ENCODE data around the gene HCN3. TPM values are rescaled to one million over a fixed set of nuclear protein-coding genes. Genes with fewer than 3 reads are reported as not detected.

The HCN3 gene
- total RNA-seq, 1 experiment from 2014 or later, result 7.5 TPM

DNA sequence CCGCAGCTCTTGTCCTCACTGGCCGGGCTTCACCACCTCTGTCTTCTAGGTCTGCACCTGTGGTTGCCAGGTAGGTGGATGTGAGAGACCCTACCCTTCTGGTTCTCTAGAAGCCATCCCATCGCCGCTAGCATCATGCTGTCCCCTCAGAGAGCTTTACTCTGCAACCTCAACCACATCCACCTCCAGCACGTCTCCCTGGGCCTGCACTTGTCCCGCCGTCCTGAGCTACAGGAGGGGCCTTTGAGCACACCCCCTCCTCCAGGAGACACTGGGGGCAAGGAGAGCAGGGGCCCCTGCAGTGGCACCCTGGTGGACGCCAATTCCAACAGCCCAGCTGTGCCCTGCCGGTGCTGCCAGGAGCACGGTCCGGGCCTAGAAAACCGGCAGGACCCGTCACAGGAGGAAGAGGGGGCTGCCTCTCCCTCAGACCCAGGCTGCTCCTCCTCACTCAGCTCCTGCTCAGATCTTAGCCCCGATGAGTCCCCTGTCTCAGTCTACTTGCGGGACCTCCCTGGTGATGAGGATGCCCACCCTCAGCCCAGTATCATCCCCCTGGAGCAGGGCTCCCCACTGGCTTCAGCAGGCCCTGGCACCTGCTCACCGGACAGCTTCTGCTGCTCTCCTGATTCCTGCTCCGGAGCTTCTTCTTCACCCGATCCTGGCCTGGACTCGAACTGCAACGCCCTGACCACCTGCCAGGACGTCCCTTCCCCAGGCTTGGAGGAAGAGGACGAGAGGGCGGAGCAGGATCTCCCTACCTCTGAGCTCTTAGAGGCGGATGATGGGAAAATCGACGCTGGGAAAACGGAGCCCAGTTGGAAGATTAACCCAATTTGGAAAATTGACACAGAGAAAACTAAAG is 44.6 kb downstream of the HCN3 start:
- no peak for TF ChIP-seq EZH2 (IDR thresholded peaks at IDR 0.05; ENCODE audit: low read depth)
- TF ChIP-seq, protein P1, sequence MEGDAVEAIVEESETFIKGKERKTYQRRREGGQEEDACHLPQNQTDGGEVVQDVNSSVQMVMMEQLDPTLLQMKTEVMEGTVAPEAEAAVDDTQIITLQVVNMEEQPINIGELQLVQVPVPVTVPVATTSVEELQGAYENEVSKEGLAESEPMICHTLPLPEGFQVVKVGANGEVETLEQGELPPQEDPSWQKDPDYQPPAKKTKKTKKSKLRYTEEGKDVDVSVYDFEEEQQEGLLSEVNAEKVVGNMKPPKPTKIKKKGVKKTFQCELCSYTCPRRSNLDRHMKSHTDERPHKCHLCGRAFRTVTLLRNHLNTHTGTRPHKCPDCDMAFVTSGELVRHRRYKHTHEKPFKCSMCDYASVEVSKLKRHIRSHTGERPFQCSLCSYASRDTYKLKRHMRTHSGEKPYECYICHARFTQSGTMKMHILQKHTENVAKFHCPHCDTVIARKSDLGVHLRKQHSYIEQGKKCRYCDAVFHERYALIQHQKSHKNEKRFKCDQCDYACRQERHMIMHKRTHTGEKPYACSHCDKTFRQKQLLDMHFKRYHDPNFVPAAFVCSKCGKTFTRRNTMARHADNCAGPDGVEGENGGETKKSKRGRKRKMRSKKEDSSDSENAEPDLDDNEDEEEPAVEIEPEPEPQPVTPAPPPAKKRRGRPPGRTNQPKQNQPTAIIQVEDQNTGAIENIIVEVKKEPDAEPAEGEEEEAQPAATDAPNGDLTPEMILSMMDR (conservative IDR thresholded peaks at IDR 0.05), result no peak
- peak overlapping the region; percentile 96; the same call in 1 of the 2 replicates for H3K4me3 ChIP-seq
- H3K9me2 ChIP-seq (ENCODE audit: insufficient read depth), result no peaks in the 10 kb centered on the region
- CTCF ChIA-PET, result interaction anchor here (0.6 kb wide), 1 partner anchor 352 kb away, joined by 3 read pairs; no protein-coding TSS in a partner anchor
- H4K20me1 ChIP-seq (ENCODE audit: insufficient read depth), result no peaks in the 10 kb centered on the region; the same call in none of the 2 replicates
- no peaks in the 10 kb centered on the region; the same call in 1 of the 2 replicates for H3K9me3 ChIP-seq (ENCODE audit: insufficient read depth, low read depth)
- intact Hi-C loops (cut with micrococcal nuclease; ENCODE audit: unreplicated experiment), result loop anchor here (2.0 to 5.0 kb wide), 6 partner anchors 45 to 350 kb away; partner anchors contain the start of genes CKS1B, HCN3, KRTCAP2 and SCAMP3
- no peak for DNase-seq
- H3K27me3 ChIP-seq (ENCODE audit: insufficient read depth, low read depth), result no peaks in the 10 kb centered on the region
- no peak overlapping the region for H2AFZ ChIP-seq
- no peak overlapping the region for H3K27ac ChIP-seq
- H3F3A ChIP-seq (ENCODE audit: insufficient read depth, low read depth), result peaks cover 48% of the 10 kb centered on the region
- no peaks in the 10 kb centered on the region for H3K36me3 ChIP-seq (ENCODE audit: low read depth)
- H3K4me2 ChIP-seq, result peak overlapping the region; percentile 98
- BruUV-seq (replicated peaks), result TSS peak; percentile 22
- peaks cover 9% of the 10 kb centered on the region; the same call in 1 of the 2 replicates for H3K4me1 ChIP-seq (replicated peaks; ENCODE audit: insufficient read depth)
- H3K79me2 ChIP-seq (ENCODE audit: low read depth), result 0 out of 2 replicates have a peak, but pooled peaks cover 4% of the 10 kb centered on the region
- POLR2A ChIA-PET (ENCODE audit: unreplicated experiment), result interaction anchor here (0.6 to 0.7 kb wide), 2 partner anchors 78 to 383 kb away, joined by 3 to 6 read pairs; no protein-coding TSS in a partner anchor

DNA sequence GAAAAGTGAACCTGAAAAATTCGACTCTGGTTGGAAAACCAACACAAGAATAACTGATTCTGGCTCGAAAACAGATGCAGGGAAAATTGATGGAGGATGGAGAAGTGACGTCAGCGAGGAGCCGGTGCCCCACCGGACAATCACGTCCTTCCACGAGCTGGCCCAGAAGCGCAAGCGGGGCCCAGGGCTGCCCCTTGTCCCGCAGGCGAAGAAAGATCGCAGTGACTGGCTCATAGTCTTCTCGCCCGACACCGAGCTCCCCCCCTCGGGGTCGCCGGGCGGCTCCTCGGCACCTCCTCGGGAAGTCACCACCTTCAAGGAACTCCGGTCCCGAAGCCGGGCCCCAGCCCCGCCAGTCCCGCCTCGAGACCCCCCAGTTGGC is 45.3 kb downstream of the HCN3 start:
- Histone ChIP-seq H3K79me2 (ENCODE audit: low read depth) (0 out of 2 replicates have a peak, but pooled peaks cover 4% of the 10 kb centered on the region), H3K27me3 (ENCODE audit: insufficient read depth, low read depth) (no peaks in the 10 kb centered on the region), H3K27ac (no peak overlapping the region), H3K4me1 (replicated peaks; ENCODE audit: insufficient read depth) (peaks cover 9% of the 10 kb centered on the region; the same call in 1 of the 2 replicates), H3K4me3 (peak overlapping the region; percentile 96; the same call in 1 of the 2 replicates), H3K9me2 (ENCODE audit: insufficient read depth) (no peaks in the 10 kb centered on the region), H4K20me1 (ENCODE audit: insufficient read depth) (no peaks in the 10 kb centered on the region; the same call in none of the 2 replicates), H2AFZ (no peak overlapping the region), H3K36me3 (ENCODE audit: low read depth) (no peaks in the 10 kb centered on the region), H3K9me3 (ENCODE audit: insufficient read depth, low read depth) (no peaks in the 10 kb centered on the region), H3F3A (ENCODE audit: insufficient read depth, low read depth) (peaks cover 41% of the 10 kb centered on the region), H3K4me2 (peak overlapping the region; percentile 98)
- BruUV-seq (replicated peaks), result no TSS peak
- ChIA-PET CTCF (interaction anchor here (0.6 kb wide), 1 partner anchor 352 kb away, joined by 3 read pairs; no protein-coding TSS in a partner anchor), POLR2A (ENCODE audit: unreplicated experiment) (interaction anchor here (0.6 kb wide), 1 partner anchor 383 kb away, joined by 3 read pairs; no protein-coding TSS in a partner anchor)
- DNase-seq, result no peak
- intact Hi-C loops (cut with micrococcal nuclease; ENCODE audit: unreplicated experiment), result loop anchor here (2.0 to 5.0 kb wide), 6 partner anchors 46 to 350 kb away; partner anchors contain the start of genes CKS1B, HCN3, KRTCAP2 and SCAMP3
- TF ChIP-seq, protein P1 (conservative IDR thresholded peaks at IDR 0.05), result no peak
- no peak for TF ChIP-seq EZH2 (IDR thresholded peaks at IDR 0.05; ENCODE audit: low read depth)

Data from PC-9 (cell line).